Cardiac septum (tissue), 1 donor: ENCODE data around the gene PLCD1. TPM values are rescaled to one million over a fixed set of nuclear protein-coding genes. Genes with fewer than 3 reads are reported as not detected.
"Not testable (repeated sequence)": the region's sequence is repeated elsewhere in the genome, so short reads cannot be mapped to it uniquely, and the experiment has no call there.

Source experiments
- DNase-seq: peaks from one replicate; pipeline ENCODE4 v3.0.0-alpha.2; 2020; ENCODE audit warnings: low spot score
- intact Hi-C: fragments of 100-400 bp; cut with DNase I; formaldehyde crosslinking; loops from one replicate; pipeline ENCODE4 v1.14.0; 2022
- long read RNA-seq: library from polyadenylated mRNA; unstranded; transcript quantifications from one replicate; pipeline ENCODE4 v2.0.0, GENCODE V29; 2021
- total RNA-seq: library from RNA; stranded (reverse); fragmentation: NEBNext Ultra II Directional; extraction: Animal tissue kit (Norgen Biotek cat#: 25700); gene quantifications from one replicate; pipeline ENCODE4 v1.2.1, GENCODE V29; 2021
- donor health status: DM: no; HTN: no; CAD: no.

PLCD1 gene
- total RNA-seq = 10.1 TPM
- long read RNA-seq, transcript PLCD1-201 (15 exons, 2,769 nt) = major isoform, 5 of 16 reads
- long read RNA-seq, partial matches to known transcripts = 5 of 16 reads
- long read RNA-seq, other reads (novel, unspliced or antisense) = 2 of 16 reads

- intact Hi-C loops = no loop called here
- DNase-seq = peak; percentile 84
These were observed at the start of gene PLCD1 for GRCh38 chr3:38029400-38030125. Gene PLCD1 (minus strand): TSS chr3:38029642. CDS start chr3:38029539, 103 bp downstream.

- DNase-seq, intact Hi-C loops: not testable (repeated sequence)
These were observed 47.6 kb upstream of the PLCD1 start for GRCh38 chr3:38077073-38077472.

GRCh38 chr3:38070013-38070412 is 40.6 kb upstream of the PLCD1 start:
- no peak for DNase-seq
- intact Hi-C loops = no loop called here

GRCh38 chr3:38067508-38068233 is 38.2 kb upstream of the PLCD1 start:
- no peak for DNase-seq
- intact Hi-C loops = no loop called here

- DNase-seq, intact Hi-C loops: not testable (repeated sequence)
These were observed 35.0 kb upstream of the PLCD1 start for GRCh38 chr3:38064453-38064852.

- no peak for DNase-seq
- intact Hi-C loops = no loop called here
These were observed 33.4 kb upstream of the PLCD1 start for GRCh38 chr3:38062809-38063208.

GRCh38 chr3:38059591-38059990 is 30.1 kb upstream of the PLCD1 start:
- intact Hi-C loops = no loop called here
- no peak for DNase-seq

GRCh38 chr3:38059148-38059547 is 29.7 kb upstream of the PLCD1 start:
- intact Hi-C loops = no loop called here

GRCh38 chr3:38054499-38055001 is 25.1 kb upstream of the PLCD1 start:
- DNase-seq = no peak

More at GRCh38 chr3:38059148-38059547, 29.7 kb upstream of the PLCD1 start:
- no peak for DNase-seq

GRCh38 chr3:38053813-38054498 is 24.5 kb upstream of the PLCD1 start:
- intact Hi-C loops, DNase-seq: not testable (repeated sequence)

More at GRCh38 chr3:38054499-38055001, 25.1 kb upstream of the PLCD1 start:
- intact Hi-C loops = no loop called here

- intact Hi-C loops, DNase-seq: not testable (repeated sequence)
These were observed 23.8 kb upstream of the PLCD1 start for GRCh38 chr3:38053286-38053685.

GRCh38 chr3:38051131-38051530 is 21.7 kb upstream of the PLCD1 start:
- intact Hi-C loops = no loop called here
- DNase-seq = no peak

- DNase-seq = no peak
- intact Hi-C loops = no loop called here
These were observed 20.1 kb upstream of the PLCD1 start for GRCh38 chr3:38049358-38050126.

- DNase-seq = no peak
- intact Hi-C loops = no loop called here
These were observed 18.5 kb upstream of the PLCD1 start for GRCh38 chr3:38047896-38048295.

GRCh38 chr3:38046821-38047220 is 17.4 kb upstream of the PLCD1 start:
- DNase-seq = no peak
- intact Hi-C loops = no loop called here

GRCh38 chr3:38046027-38046426 is 16.6 kb upstream of the PLCD1 start:
- intact Hi-C loops = no loop called here
- no peak for DNase-seq

GRCh38 chr3:38043486-38043885 is 14.0 kb upstream of the PLCD1 start:
- intact Hi-C loops = no loop called here
- DNase-seq = no peak

GRCh38 chr3:38040401-38040800 is 11.0 kb upstream of the PLCD1 start:
- no peak for DNase-seq
- intact Hi-C loops = no loop called here

GRCh38 chr3:38039899-38040261 is 10.4 kb upstream of the PLCD1 start:
- intact Hi-C loops = no loop called here
- peak; percentile 89 for DNase-seq
